OCI-LY3 (cell line): ENCODE results near the gene APOM.
A peak's percentile ranks its signal among the peaks of the same experiment; 100 is the strongest.

ENCODE experiments used
- H2AFZ ChIP-seq: fragments of 200-600, 300-600 bp; shearing (Covaris generic); 2 replicates; pipeline ENCODE4 v1.6.0; 2014; ENCODE audit warnings: antibody characterized with exemption, low read depth, low read length
- H3K27ac ChIP-seq: fragments of 200-600, 300-600 bp; sonication (generic); 2 replicates; pipeline ENCODE4 v1.5.1; 2014; ENCODE audit warnings: mild to moderate bottlenecking, low read length, moderate library complexity, mixed read lengths
- H3K27me3 ChIP-seq: fragments of 200-600, 300-600 bp; sonication (generic); 2 replicates; pipeline ENCODE4 v1.6.1; 2014; ENCODE audit warnings: low read depth, low read length, mixed read lengths
- H3K36me3 ChIP-seq: fragments of 200-600, 300-600 bp; sonication (generic); replicated peaks from 2 replicates; pipeline ENCODE3; 2014; ENCODE audit warnings: low read depth, low read length, mixed read lengths
- H3K4me1 ChIP-seq: fragments of 300-600, 200-600 bp; sonication (generic); 2 replicates; pipeline ENCODE4 v1.6.1; 2014; ENCODE audit warnings: low read length, mixed read lengths
- H3K4me2 ChIP-seq: fragments of 200-600, 300-600 bp; sonication (generic); 2 replicates; pipeline ENCODE4 v1.6.1; 2014; ENCODE audit warnings: low read length, mixed read lengths
- H3K4me3 ChIP-seq: fragments of 300-600, 200-600 bp; sonication (generic); 2 replicates; pipeline ENCODE4 v1.5.1; 2014; ENCODE audit warnings: antibody characterized with exemption, mild to moderate bottlenecking, low read length, moderate library complexity
- H3K79me2 ChIP-seq: fragments of 300-600, 200-600 bp; shearing (Covaris generic); 2 replicates; pipeline ENCODE4 v1.6.1; 2014; ENCODE audit warnings: mild to moderate bottlenecking, low read length, mixed read lengths
- H3K9ac ChIP-seq: fragments of 300-600, 200-600 bp; shearing (Covaris generic); 2 replicates; pipeline ENCODE4 v1.6.0; 2014; ENCODE audit warnings: mild to moderate bottlenecking, low read length, moderate library complexity
- H3K9me3 ChIP-seq: fragments of 200-600, 300-600 bp; shearing (Covaris generic); 2 replicates; pipeline ENCODE4 v1.6.1; 2014; ENCODE audit warnings: low read length, mixed read lengths; ENCODE audit not compliant: insufficient read depth
- H4K20me1 ChIP-seq: fragments of 200-600, 300-600 bp; sonication (generic); 2 replicates; pipeline ENCODE4 v1.6.1; 2016; ENCODE audit warnings: low read length, mixed read lengths; ENCODE audit not compliant: insufficient read depth
- EZH2phosphoT487 ChIP-seq: fragments of 200-600 bp; shearing (Covaris generic); IDR thresholded peaks from 2 replicates; pipeline ENCODE4 v1.6.1; 2018; ENCODE audit warnings: antibody characterized with exemption, mixed run types, low read depth
- TF ChIP-seq, protein P1 (sequence below): fragments of 200-600, 300-600 bp; sonication (generic); IDR thresholded peaks from 2 replicates; pipeline ENCODE4 v1.5.1; 2014; ENCODE audit warnings: antibody characterized with exemption, low read length, low read depth

Gene APOM

GRCh38 chr6:31621991-31622390 lies 33.7 kb upstream of the APOM start:
- H3K27ac ChIP-seq, result peak overlapping the region; percentile 85; the same call in 1 of the 2 replicates
- peaks cover 48% of the 10 kb centered on the region for H3K36me3 ChIP-seq
- H3K9ac ChIP-seq, result peak overlapping the region; percentile 99
- peaks cover 46% of the 10 kb centered on the region for H3K79me2 ChIP-seq
- H3K27me3 ChIP-seq, result no peaks in the 10 kb centered on the region
- H3K4me2 ChIP-seq, result peak overlapping the region; percentile 95
- peak overlapping the region; percentile 98 for H3K4me3 ChIP-seq
- TF ChIP-seq, protein P1, sequence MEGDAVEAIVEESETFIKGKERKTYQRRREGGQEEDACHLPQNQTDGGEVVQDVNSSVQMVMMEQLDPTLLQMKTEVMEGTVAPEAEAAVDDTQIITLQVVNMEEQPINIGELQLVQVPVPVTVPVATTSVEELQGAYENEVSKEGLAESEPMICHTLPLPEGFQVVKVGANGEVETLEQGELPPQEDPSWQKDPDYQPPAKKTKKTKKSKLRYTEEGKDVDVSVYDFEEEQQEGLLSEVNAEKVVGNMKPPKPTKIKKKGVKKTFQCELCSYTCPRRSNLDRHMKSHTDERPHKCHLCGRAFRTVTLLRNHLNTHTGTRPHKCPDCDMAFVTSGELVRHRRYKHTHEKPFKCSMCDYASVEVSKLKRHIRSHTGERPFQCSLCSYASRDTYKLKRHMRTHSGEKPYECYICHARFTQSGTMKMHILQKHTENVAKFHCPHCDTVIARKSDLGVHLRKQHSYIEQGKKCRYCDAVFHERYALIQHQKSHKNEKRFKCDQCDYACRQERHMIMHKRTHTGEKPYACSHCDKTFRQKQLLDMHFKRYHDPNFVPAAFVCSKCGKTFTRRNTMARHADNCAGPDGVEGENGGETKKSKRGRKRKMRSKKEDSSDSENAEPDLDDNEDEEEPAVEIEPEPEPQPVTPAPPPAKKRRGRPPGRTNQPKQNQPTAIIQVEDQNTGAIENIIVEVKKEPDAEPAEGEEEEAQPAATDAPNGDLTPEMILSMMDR, result no peak
- TF ChIP-seq EZH2phosphoT487, result no peak
- peaks cover 14% of the 10 kb centered on the region for H3K4me1 ChIP-seq
- H2AFZ ChIP-seq, result no peak overlapping the region
- H3K9me3 ChIP-seq, result no peaks in the 10 kb centered on the region
- peaks cover 18% of the 10 kb centered on the region for H4K20me1 ChIP-seq

GRCh38 chr6:31622684-31623091 lies 33.0 kb upstream of the APOM start:
- no peak overlapping the region for H3K27ac ChIP-seq

DNA sequence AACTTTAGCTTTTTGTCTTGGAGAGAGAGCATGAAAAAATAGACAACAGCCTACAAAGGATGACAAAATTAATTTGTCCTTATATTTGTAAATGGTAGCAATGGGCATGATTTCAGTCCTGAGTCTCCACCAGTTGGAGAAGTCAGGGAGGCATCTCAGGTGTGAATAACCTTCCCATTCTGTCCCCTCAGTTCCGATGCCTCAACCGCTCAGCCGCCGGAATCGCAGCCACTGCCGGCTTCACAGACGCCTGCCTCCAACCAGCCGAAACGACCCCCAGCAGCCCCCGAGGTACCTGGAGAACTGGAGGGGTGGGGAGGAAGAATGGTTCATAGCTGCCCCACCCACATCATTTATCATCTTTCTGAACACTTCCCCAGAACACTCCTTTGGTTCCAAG lies 31.6 kb upstream of the APOM start:
- H3K9me3 ChIP-seq, result no peaks in the 10 kb centered on the region
- H3K4me1 ChIP-seq, result peaks cover 14% of the 10 kb centered on the region
- no peak overlapping the region for H2AFZ ChIP-seq
- no peak overlapping the region for H3K27ac ChIP-seq
- peaks cover 18% of the 10 kb centered on the region for H4K20me1 ChIP-seq
- no peaks in the 10 kb centered on the region for H3K27me3 ChIP-seq
- H3K79me2 ChIP-seq, result peaks cover 46% of the 10 kb centered on the region
- no peak overlapping the region for H3K4me3 ChIP-seq
- TF ChIP-seq EZH2phosphoT487, result no peak
- TF ChIP-seq, protein P1, result no peak
- no peak overlapping the region for H3K9ac ChIP-seq
- H3K36me3 ChIP-seq, result peaks cover 60% of the 10 kb centered on the region
- H3K4me2 ChIP-seq, result no peak overlapping the region

More at GRCh38 chr6:31622684-31623091, 33.0 kb upstream of the APOM start:
- H3K79me2 ChIP-seq, result peaks cover 46% of the 10 kb centered on the region
- H3K36me3 ChIP-seq, result peaks cover 54% of the 10 kb centered on the region
- no peak overlapping the region for H3K4me2 ChIP-seq
- TF ChIP-seq, protein P1, result no peak
- TF ChIP-seq EZH2phosphoT487, result no peak
- peaks cover 18% of the 10 kb centered on the region for H4K20me1 ChIP-seq
- H2AFZ ChIP-seq, result no peak overlapping the region
- no peak overlapping the region for H3K4me3 ChIP-seq
- peaks cover 14% of the 10 kb centered on the region for H3K4me1 ChIP-seq
- H3K9ac ChIP-seq, result no peak overlapping the region
- H3K27me3 ChIP-seq, result no peaks in the 10 kb centered on the region
- H3K9me3 ChIP-seq, result no peaks in the 10 kb centered on the region

GRCh38 chr6:31626952-31627351 lies 28.7 kb upstream of the APOM start:
- Histone ChIP-seq H3K9me3 (no peaks in the 10 kb centered on the region), H4K20me1 (peaks cover 13% of the 10 kb centered on the region), H3K27ac (no peak overlapping the region), H3K4me2 (no peak overlapping the region), H3K79me2 (peaks cover 32% of the 10 kb centered on the region), H3K9ac (no peak overlapping the region), H3K4me3 (no peak overlapping the region), H2AFZ (no peak overlapping the region), H3K36me3 (peaks cover 62% of the 10 kb centered on the region), H3K4me1 (peaks cover 6% of the 10 kb centered on the region), H3K27me3 (no peaks in the 10 kb centered on the region)
- TF ChIP-seq EZH2phosphoT487, result no peak
- TF ChIP-seq, protein P1, result no peak
